Omental fat pad (tissue), 4 donors: ENCODE results near the gene POLD2. TPM values are rescaled to one million over a fixed set of nuclear protein-coding genes. Genes with fewer than 3 reads are reported as not detected.

Source experiments
- ATAC-seq: fragments of 150-250 bp; one replicate; pipeline ENCODE4 v1.9.1; 2016; ENCODE audit warnings: mild to moderate bottlenecking, moderate library complexity; ENCODE audit not compliant: low FRiP score
- DNase-seq: peaks from one replicate; pipeline ENCODE4 v3.0.0-alpha.2; 2019; ENCODE audit warnings: low spot score
- total RNA-seq, 4 donors: library from RNA; depleted of rRNA; stranded (reverse); fragments of >200 nt; gene quantifications; one replicate each; pipeline ENCODE4 v1.1.0, GENCODE V29; 2016
- TF ChIP-seq, protein P1 (sequence below), 3 donors: fragments of 450-650 bp; IDR thresholded peaks; one replicate each; pipeline ENCODE4 v1.5.1; 2016 to 2017; ENCODE audit warnings: antibody characterized with exemption in 3 of 3, mild to moderate bottlenecking in 3 of 3, moderate library complexity in 2 of 3

The POLD2 gene
- total RNA-seq, 4 donors from 2014 or later, result 41.9 to 71.3 (median 44.2) TPM

DNA sequence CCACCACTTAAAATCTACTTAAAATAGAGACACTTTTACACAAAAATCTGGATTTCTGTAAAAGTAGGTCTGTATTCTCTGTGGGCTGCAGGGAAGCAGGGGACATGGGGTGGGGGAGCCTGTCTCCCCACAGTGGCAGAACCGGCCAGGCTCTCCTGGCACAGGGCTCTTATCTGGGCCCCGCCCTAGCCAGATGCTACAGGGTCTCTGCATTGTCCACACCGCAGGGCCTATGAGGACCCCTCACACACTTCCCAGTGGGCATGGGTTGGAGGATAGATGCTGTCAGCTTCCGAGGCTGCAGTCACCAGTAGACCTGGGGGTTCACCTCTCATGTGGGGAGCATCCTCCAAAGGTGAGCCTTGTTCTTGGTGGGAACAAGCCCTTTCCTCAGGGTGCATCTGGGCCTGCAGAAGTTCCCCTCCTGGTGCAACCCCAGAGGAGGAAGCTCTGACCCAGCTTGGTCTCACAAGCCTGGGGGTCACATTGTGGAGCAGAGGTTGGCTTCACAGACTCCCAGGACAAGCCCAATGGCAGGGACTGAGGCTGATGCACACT lies 33.2 kb upstream of the POLD2 start:
- DNase-seq (peak; percentile 18), ATAC-seq (no peak)
- TF ChIP-seq, protein P1, sequence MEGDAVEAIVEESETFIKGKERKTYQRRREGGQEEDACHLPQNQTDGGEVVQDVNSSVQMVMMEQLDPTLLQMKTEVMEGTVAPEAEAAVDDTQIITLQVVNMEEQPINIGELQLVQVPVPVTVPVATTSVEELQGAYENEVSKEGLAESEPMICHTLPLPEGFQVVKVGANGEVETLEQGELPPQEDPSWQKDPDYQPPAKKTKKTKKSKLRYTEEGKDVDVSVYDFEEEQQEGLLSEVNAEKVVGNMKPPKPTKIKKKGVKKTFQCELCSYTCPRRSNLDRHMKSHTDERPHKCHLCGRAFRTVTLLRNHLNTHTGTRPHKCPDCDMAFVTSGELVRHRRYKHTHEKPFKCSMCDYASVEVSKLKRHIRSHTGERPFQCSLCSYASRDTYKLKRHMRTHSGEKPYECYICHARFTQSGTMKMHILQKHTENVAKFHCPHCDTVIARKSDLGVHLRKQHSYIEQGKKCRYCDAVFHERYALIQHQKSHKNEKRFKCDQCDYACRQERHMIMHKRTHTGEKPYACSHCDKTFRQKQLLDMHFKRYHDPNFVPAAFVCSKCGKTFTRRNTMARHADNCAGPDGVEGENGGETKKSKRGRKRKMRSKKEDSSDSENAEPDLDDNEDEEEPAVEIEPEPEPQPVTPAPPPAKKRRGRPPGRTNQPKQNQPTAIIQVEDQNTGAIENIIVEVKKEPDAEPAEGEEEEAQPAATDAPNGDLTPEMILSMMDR (IDR thresholded peaks at IDR 0.05), result no peak

DNA sequence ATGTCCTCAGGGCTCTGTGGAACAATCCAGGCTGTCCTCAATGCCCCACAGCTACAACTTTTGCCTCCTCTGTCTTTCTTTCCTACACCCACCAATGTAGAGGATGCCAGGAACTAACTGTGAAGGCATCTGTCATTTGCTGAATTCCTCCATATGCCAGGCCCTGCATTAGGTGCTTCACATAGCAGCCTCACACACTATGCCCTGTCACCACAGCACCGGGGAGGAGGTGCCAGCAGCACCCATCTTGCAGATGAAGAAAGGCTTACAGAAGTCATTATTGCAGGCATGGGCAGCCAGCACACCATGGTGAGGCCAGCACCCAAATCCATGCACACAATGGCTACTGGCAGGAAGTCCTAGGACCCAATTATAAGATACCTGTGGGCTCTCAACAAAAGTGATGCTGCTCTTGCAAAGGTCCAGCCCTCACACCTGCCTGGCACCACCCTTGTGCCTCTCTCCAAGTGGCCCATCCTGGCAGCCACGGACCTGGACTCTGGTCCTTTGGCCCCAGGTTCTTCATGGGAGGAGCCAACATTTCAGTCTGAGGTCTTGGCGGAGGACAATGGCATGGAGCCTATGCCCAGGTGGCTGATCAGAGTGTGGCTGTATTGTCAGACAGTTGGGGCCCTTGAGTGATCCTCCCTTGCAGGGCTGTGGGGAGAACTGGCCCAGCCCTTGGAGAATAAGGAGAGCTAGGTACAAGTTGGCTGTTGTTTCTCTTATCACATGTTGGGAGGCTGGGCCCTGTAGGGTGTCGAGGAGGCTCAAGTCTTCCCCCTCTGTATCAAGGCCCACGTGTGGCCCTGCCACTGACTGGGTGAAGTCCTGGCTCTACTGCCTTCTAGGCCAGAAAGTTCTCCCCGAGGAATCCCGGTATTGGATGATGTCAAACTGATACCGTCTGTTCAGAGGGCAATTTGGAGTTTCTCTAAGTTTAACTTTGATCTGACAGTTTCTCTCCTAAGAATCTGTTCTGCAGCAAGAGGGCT lies 32.1 kb upstream of the POLD2 start:
- ATAC-seq, result no peak
- TF ChIP-seq, protein P1 (IDR thresholded peaks at IDR 0.05), result no peak
- DNase-seq, result peak; percentile 20

DNA sequence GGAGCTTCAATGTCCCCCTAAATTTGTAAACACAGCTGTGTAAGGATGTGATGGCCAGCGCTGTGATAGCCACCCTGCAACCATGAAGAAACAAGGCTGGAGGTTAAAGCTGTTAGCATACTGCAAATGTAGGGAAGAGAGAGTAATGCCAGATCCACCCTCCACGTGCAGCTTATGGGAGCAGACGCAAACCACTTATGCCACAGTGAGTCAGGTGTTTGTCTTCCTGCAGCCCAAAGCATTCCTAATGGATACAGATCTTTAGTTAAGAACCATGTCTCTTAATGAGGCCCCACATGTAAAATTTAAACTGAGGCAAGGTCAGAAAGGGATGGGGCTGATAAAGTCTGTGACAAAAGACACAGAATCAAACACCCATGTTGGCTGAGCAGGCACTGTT lies 31.4 kb upstream of the POLD2 start:
- TF ChIP-seq, protein P1 (IDR thresholded peaks at IDR 0.05), result no peak
- no peak for ATAC-seq
- peak; percentile 1 for DNase-seq

DNA sequence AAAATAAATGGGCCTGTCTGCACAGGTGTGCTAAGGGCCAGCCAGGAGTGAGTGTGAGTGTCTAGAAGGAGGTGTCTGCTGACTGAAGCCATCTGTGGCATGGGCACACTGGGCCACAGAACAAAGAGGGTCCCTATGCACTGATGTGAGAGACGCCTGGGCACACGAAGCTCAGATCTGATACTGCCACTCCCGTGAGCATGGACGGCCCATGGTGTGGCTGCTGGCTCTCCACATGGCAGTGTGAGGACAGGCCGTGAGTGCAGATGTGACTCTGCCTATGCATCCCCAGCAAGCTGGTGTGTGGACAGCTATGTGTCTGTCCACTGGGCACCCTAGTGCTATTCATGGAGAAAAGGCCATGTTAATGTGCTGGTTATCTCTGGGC lies 30.6 kb upstream of the POLD2 start:
- DNase-seq (peak; percentile 18), ATAC-seq (no peak)
- TF ChIP-seq, protein P1 (IDR thresholded peaks at IDR 0.05), result no peak

DNA sequence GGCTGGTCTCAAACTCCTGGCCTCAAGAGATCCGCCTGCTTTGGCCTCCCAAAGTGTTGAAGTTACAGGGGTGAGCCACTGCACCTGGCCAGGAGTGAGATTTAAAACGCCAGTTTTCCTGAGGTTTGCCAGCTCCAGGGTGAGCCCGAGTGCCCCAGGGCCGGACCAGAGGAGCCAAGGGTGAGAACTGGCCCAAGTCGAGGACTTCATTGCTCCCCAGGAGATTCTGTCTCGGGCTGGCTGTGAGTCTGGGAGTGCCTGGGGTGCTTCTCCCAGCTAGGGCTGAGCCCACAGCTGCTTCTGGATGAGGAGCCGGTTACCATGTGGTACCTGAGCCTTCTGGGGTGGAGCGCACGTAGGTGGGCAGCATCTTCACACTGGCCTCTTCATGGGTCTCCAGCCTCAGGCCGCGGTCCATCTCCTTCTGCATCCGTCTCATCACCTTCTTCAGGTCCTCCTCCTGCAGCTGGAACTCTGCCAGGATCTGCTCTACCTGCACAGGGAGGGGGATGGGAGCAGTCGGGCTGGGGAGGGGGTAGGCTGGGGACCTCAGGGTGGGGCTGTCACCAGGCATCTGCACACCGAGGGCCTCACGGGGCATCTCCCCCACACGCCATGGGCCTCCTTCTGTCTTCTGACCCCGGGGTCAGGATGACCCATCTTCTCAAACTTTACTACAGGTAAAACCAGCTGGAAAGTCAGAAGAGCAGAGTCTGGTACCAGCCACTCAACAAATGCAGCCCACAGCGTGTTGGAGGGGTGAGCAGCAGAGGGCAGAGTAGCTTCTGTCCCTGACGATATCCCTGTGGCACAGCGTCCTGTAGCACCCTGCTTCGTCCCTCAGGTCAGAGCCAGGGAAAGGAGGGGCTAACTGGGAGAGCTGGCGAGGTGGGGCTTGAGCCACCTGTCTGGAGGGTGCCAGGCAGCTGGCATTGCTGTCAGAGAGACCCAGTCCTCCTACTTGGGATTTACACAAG lies 29.9 kb upstream of the POLD2 start:
- ATAC-seq, result no peak
- DNase-seq, result peak; percentile 11
- TF ChIP-seq, protein P1 (IDR thresholded peaks at IDR 0.05), result no peak

DNA sequence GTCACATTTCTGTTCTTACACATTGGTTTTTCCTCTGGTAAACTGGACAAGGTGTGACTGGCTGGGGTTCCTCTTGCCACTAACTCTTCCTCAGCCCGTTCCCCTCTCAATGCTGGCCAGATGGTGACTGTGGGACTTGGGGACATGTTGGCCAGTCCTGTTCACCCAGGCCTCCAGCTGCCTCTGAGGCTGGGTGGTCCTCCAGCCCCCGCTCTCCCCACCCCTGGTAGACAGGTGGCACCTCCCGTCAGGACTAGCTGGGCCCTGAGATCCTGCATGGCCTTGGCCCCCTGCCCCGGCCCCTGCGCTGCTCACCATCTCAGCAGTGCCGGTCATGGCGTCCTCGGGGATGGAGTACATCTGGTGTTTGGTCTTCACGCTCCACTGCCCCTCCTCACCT lies 28.6 kb upstream of the POLD2 start:
- TF ChIP-seq, protein P1 (IDR thresholded peaks at IDR 0.05), result no peak
- no peak for ATAC-seq
- DNase-seq, result peak; percentile 1
